Embryonic facial prominence (tissue), 1 donor: ENCODE results near the gene KIAA0930.
A peak's percentile ranks its signal among the peaks of the same experiment; 100 is the strongest.

Experiments
- DNase-seq: peaks from one replicate; pipeline ENCODE4 v3.0.0-alpha.2; 2016; ENCODE audit errors: extremely low spot score

KIAA0930 gene

DNA sequence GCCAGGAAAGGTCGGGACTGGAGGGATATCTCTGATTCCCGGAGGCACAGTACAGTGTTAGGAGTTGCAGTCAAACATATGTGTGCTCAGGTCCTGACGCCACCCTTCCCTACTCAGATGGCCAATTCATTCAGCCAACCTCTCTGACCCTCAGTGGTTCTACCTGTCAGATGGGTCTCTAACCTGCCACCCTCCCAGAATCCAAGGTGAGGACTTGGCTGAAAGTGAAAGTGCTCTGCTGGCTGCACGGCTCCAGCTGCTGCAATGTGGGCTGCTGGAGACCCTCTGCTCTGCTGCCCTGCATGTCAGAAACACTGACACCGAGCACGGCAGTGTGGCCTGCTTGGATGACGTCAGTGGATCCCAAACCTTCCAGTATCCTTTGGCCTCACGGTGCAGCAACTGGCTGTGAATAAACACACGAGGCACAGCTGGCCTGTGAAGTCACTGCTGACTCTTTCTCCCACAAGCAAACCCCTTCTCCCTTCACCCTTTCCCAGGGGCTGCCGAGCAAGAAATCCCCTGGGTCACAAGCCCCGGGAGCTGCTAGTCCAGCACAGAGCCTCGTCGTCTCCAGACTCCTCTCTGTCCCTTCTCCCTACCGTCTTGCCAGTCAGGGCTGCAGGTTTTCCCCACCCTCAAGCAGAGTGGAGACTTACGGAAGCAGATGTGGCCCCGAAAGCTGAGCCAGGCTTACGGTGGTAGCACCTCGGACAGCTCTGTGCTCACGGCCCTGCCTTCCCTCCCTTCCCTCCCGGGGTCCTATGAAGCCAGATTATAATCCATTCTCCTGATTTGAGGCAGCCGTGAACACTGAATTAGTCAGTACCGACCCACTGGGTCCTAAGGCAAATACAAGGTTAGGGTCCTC, 24.3 kb downstream of the KIAA0930 start:
- no peak for DNase-seq

DNA sequence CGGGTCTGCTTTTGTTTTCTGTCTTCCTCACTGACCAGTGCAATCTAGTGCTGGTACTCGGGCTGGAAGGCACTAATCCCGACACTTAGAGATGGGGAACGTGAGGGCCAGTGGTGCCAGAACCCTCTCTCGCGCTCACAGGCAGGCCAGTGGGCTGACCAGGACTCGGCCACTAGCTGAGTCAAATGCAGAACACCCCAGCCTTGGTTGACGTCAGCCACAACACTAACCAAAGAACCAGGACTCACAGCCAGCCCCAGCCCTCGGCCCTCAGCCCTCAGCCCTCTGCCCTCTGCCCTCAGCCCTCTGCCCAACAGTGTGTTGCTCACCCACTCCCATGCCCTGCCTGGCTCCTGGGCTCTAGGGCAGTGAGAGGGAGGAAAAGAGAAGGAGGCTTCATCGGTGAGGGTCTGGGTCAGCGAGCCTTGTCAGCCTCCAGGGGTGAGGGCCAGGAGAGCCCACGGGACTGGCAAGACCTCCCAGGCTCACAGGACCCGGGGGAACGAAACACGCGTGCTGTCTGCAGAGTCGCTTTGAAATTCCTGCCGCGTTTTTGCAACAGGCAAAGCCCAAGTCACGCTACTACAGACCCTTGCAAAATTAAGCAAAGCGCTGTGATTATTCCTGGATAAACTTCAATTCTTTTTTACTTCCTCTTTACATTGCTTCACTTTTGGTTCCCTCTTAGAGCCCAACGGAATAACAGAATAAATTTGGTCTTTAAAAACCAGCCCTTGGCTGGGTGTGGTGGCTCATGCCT, 27.5 kb downstream of the KIAA0930 start:
- no peak for DNase-seq

DNA sequence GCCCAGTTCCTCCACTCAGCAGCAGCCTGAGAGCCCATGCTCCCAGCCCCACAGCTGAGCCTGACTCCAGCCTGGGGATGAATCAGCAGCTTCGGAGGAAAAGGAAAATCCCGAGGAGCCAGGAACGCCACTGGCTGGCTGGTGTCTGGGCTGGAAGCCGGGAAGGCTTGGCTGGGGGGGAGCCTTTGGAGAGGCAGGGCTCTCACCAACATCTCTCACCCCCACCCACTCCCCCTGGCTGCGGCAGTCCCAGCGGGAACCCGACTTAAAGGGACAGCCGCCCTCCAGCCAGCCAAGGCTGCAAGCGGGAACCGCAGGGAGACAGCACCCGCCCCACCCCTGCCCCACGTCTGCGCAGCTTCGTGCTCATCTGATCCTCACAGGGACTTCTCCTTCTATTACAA, 28.4 kb downstream of the KIAA0930 start:
- DNase-seq = no peak

DNA sequence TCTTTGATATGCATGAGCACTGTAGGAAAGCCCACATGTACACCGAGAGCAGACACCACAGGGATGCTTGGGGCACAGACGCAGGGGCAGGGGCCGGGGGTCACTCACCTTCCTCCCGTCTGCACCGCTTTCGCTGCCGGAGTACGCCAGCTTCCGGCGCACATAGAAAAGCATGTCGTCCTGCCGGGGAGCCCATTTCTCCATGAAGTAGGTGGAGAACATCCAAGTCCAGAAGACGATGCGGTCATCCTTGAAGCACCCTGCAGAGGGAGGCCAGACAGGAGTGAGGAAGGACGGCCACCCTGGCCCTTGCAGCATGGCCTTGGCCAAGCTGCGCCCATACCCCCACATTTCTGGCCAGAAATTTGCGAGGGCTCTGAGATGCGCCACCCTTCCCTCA, 28.8 kb downstream of the KIAA0930 start:
- DNase-seq = no peak

DNA sequence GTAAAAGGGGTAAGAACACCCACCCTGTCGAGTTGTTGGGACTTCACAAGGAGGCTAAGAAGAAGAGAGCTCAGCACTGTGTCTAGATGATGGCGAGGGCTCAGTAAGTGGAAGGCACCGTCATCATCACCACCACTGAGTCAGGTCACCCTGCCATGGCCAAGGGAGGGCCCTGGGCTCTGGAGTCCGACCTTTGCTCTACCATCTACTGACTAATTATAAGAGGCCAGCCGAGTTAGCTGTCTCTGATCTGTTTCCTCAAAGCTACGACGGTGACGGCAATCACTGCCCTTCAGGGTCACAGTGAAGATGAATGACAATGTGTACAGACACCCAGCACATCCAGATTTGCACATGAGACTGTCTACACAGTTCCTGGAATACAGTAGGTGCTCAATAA, 29.3 kb downstream of the KIAA0930 start:
- DNase-seq = no peak

DNA sequence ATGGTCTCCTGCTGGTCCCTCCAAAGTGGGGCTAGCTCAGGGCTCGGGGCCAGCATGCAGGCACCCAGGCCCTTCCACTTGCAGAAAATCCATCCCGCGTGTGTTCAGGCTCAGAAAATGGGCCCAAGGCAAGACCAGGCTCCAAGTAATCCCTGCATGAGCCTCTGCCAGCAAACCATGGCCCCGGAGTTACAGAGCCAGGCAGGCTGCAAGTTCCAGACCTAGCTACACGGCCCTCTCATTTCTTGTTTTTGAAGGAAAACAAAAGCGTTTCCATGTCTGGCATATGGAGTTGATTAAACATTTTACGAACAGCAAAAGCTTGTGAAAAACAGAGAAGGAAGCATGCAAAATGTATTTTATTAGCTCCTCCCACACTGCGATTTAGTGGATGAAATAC, 29.7 kb downstream of the KIAA0930 start:
- peak; percentile 70 for DNase-seq

DNA sequence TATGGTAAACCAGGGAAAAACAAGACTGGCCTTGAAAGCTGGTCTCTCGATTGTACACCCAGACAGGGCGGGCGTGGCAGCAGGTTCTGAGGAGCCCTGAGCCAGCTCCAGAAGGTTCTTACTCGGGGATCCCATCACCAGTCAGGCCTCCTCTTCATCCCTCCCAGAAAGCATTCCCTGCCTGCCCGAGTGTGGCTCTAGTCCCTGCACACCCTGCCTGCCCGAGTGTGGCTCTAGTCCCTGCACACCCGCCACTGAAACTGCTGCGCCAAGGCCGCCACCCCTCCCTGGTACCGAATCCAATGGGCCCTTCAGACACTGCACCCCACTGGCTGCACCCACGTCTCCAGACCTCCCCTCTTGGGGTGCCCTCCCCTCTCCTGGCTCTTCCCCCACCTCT, 30.1 kb downstream of the KIAA0930 start:
- DNase-seq = no peak

DNA sequence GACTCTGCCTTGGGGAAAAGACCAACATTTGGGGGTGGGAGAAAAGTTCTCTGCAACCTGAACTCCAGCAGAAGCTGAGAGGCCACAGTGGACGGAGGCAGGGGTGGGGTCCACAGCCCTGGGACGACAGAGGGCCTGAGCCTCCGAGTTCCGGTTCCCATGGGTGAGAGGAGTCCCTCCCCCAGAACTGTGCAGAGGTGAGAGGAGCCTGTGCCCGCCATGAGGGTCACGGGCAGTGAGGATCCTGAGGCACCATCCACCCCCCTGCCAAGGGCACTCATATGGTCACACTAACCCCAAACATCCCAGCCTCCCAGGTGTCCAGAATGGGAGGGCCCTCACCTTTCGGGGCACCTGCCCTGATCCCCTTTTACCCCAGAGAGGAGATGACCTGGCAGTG, 30.5 kb downstream of the KIAA0930 start:
- no peak for DNase-seq

DNA sequence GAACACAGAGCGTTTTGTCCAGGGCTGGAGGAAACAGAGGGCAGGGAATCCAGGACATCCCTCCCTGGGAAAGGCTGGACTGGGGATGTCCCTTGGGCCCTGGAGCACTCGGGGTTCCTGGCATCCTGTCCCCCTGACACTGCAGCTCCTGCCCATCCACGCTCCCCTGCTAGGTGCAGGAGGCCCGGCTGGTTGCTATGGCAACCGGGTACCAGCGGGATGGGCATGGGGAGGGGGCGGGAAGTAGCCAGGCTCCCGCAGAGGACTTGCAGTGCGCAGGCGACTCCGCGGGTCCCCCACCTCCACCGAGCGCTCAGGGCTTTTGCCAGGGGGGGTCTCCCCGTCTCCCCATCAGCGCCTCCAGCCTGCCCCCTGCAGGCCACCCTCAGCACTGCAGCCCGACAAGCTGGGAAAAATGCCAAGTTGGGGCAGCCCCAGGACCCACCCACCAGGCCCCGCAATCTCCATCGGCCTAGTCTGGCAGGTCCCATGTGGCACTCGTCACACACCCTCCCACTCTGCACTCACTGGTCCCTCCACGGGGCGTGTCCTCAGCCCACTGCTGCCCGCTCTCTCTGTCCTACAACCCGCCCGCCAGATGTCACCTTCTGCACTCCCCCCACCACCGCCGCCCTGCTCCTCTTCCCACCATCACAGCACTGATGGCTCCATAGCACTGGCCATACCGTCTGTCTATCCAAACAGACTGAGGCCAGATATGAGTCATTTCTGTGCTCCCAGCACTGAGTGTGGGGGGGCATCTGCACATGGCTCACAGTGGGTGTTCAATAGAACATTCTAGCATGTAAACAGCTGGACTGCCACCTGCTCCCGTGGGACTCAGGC, 31.5 kb downstream of the KIAA0930 start:
- no peak for DNase-seq

DNA sequence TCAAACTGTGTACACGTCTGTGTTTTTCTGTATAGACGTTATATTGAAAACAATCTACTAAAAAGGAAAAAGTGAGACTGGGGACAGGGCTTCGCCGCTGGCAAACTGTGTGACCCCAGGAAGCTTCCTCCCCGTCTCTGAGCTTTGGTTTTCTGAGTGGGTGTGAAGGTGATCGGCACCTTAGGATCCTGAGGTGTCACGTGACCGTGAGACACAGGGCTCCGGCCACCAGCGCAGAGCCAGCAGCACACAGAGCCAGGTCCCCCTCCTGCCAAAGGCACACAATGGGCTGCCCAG, 32.0 kb downstream of the KIAA0930 start:
- DNase-seq = no peak

DNA sequence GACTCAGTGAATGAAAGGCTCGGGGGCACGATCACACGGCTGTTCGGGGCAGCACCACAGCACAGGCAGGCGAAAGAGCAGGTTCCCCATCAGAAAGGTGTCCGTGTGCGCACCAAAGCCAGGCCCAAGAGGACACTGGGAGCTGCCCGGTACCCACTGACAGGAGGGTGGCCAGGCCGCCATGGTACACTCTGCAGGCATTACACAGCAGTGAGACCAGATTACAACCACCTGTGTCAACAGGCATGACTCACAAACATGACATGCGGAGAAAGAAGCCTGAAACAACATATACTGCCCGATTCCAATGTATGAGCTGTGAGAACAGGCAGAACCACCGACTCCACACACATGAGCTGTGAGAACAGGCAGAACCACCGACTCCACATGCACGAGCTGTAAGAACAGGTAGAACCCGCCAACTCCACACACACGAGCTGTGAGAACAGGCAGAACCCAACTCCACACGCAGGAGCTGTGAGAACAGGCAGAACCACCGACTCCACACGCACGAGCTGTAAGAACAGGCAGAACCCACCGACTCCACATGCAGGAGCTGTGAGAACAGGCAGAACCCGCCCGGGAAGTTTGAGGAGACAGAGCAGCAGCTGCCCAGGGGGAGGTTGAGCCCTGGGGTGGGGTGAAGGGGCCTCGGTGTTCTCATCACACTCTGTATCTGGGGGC, 32.6 kb downstream of the KIAA0930 start:
- no peak for DNase-seq

DNA sequence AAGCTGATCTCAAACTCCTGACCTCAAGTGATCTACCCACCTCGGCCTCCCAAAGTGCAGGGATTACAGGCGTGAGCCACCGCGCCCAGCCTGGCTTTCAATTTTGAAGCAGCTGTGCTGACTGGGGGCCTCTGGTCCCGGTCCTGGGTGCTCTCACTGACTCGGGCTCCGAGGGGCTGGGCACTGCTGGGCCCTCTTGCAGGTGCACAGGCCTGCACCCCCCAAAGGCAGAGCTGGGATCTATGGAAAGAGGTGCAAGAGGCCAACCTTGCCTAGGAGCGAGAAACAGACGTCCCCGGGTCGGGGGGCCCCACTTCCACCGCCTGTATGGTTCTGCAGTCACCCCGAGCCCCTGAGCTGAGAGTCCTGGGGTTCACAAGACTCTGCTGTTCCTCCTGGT, 33.2 kb downstream of the KIAA0930 start:
- DNase-seq = no peak

DNA sequence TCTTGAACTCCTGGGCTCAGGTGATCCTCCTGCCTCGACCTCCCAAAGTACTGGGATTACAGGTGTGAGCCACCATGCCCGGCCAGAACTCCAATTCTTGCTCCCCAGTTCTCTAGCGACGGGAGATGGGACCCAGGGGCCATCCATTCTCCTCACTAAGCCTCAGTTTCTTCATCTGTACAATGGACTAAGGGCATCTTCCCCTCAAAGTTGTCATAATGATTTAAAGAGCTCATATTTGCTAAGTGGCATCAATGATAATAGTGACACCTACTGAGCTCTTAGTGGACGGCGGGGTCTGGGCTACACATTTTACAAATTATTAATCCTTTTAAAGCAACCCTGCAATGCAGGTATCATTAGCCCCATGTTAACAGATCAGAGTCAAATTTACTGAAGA, 34.5 kb downstream of the KIAA0930 start:
- DNase-seq = no peak

DNA sequence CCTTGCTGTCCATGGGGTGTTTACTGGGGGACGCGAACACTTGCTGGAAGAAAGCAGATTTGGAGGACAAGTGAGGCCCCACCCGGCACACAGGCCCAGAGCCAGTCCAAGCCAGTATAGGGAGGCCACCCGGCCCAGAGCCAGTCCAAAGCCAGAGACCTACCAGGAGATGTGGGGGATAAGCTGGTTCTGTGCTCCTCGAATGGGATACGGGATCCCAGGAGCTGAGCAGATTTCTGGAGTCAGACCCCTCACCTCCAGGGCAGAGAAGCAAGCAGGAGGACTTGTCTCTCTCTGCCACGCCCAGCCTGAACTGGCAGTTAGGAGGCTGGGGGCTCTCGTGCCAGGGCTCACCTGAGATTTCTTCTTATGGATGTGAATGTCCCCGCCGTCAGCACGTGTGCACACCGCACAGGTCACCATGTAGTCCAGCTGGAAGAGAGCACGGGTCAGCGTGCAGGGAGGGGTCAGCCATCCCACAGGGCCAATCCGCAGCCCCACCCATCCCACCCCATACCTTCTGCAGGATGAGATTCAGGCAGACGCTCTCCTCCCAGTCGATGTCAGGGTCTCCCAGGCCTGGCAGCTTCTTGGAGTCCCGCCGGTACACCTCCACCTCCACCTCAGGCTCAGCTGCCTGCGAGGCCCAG, 35.3 kb downstream of the KIAA0930 start:
- no peak for DNase-seq

DNA sequence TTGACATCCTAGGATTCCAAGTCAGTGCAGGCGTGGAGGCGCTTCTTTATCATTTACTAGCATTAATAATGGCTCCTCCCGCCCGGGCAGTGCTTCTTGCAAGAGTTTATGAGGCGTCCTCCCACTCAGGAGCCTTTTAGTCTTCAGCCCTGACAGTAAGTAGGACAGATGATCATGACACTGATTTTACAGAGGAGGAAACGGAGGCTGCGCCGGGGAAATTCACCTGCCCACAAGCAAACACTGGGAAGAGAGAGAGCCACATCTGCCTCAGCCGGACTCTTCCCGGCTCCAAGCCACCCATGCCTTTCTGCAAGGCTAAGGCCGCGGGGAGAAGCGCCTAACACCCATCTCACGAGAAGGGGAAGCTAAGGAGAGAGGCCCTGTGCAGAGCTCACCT, 35.9 kb downstream of the KIAA0930 start:
- no peak for DNase-seq

DNA sequence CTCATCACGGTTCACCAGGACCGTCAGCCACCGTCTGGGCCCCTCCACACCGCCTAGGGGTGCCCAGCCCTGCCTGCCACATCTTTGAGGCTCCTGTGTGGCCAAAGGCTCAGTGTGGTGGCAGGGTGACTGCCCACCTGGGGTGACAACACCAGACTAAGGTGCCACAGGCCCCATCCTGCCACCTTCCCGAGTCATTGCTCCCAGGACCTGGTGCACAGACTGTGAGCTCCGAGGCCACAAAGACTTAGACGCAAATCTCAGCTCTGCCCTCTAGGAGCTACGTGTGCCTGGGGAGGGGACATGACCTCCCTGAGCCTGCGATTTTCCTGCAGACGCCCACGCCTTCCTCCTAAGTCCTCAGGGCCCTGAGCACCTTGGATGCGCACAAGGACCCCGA, 36.5 kb downstream of the KIAA0930 start:
- no peak for DNase-seq

DNA sequence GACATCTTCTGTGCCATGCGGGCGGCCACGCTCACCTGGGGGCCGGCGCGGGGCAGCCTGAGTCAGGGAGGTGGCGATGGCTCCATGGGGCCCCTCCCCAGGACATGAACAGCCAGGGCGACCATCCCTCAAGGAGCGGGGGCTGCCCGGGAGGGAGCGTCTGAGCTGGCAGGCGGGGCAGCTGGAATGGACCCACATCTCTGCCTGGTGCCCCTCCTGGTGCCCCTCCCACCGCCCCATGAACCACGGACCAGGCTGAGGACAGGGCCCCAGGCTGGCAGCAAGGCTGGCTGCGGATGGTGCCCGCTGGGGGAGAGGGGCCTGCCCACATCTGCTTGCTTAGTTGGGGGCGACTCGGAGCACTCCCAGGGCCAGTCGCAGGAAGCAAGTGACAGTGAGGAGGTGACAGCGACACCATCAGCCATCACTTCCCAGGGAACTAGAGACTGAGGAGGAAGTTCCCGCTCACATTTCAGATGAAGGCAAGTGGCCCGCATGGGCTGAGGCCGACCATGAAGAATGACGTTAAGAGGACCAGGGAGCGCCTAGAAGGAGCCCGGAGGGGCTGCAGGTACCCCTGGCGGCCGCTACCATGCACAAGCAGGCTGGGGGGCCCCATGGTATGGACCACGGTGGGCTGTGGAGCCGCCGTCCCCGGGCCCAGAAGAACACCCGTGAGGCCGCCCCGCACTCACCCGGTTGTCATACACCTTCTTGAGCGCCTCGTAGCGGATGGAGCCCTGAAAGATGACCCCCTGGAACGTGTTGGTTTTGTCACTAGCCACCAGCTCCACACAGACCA, 37.3 kb downstream of the KIAA0930 start:
- no peak for DNase-seq

DNA sequence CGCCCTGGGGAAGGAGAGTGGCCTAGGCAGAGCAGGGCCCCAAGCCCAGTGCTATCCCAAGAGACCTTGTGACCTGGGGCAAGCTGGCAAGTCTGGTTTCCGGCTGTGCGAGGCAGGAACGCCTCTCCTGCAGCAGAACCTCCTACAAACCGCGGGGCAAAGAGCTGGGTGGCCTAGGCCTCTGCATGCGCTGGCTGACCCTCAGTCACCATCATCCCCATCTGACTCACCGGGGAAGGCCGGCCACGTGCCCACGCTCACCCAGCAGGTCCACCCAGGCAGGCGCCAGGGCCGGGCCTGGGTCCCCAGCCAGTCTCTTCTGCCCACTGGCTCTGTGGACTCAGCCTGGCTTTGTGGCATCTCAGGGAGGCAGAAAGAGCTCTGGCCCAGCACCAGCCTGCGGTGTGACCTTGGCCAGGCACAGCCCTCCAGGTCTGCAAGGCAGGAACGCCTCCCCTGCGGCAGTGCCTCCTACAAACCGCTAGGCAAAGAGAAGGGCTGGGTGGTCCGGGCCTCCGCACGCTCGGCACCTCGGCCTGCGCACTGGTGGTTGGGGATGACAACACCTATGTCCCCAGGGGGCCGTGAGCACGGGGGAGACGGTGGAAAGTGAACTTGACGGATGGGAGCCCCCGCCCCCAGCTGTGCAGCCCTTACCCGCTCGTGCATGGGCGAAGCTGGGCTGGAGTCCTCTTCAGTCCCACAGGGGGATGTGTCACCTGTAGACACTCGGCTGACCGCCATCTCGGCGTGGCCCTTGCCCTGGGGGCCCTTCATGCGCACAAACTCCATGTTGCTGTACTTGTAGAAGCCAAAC, 38.2 kb downstream of the KIAA0930 start:
- no peak for DNase-seq

DNA sequence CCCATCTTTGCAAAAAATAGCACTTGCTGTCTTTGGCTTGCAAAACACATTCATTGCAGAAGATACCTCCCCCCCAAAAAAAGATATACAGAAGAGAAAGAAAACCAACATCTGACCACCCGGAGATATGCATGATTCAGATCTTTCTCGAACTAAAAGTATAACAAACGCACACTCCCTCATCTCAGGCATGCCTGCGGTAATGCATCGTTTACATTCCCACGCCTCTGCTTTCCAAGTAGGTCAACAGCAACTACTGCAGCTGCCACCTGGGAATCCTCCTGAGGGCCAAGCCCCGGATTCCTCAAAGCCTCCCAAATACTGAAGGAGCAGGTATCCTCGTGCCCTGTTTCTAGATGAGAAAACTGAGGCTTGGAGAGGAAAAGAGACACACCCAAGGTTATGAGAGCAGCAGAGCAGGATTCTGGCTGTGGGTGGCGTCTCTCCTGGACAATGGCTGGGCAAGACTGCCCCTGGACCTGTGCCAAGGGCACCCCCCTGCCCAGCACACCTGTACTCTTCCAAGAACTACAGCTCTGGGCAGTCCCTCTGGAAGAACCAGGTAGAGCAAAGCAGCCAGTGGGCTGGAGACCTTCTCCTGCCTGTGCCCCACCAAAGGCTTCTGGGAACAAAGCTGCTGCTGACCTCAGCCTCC, 38.9 kb downstream of the KIAA0930 start:
- DNase-seq = no peak
